Measurements from ENCODE around the gene EMP1. TPM values are rescaled to one million over a fixed set of nuclear protein-coding genes. Genes with fewer than 3 reads are reported as not detected.

EMP1 gene
- total and polyA plus RNA-seq, 2 of the 8 experiments (the other 6 are each of a cell fraction or from before 2014, with no cell fraction given) = 0.17 to 0.65 TPM

DNA sequence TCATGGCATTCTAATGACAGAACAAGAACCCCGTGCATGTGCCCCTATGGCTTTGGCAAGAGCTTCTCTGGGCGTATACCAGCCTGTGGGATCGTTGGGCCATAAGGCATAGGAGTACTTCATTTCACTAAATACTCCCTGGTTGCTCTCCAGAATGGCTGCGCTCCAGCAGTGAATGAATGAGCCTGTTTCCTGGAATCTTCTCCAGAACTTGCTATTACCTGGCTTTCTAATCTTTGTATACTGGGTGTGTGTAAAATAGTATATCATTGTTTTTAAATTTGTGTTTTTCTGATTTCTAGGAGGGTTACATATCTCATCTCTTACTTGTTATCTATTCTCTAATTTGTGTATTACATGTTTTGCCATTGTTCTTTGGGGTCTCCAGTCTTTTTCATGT, 28.6 kb upstream of the EMP1 start:
- H3K9ac ChIP-seq (replicated peaks in 1 of 4; ENCODE audit: extremely low read depth in 1 of 4, low read depth in 3 of 4, low read length in 3 of 4) = no peak overlapping the region
- H3K4me2 ChIP-seq (ENCODE audit: insufficient read depth in 1 of 2, low read depth in 2 of 2, low read length in 2 of 2) = no peak overlapping the region
- H2BK15ac ChIP-seq (ENCODE audit: low read length) = no peak overlapping the region
- no peak overlapping the region for H4K8ac ChIP-seq (ENCODE audit: extremely low read depth, insufficient read depth, low read length)
- no peak overlapping the region for H4K5ac ChIP-seq (ENCODE audit: insufficient read length, low read depth, low read length)
- 89% methylated on average over 4 of the region's 4 CpGs; no CpG with 5 or more reads in 1 of the 2 experiments for WGBS, 2 experiments (ENCODE audit: extremely low coverage in 1 of 2, insufficient coverage in 1 of 2, insufficient read length in 1 of 2, insufficient replicate concordance in 2 of 2, low coverage in 1 of 2, low lambda C conversion rate in 2 of 2, missing lambda C conversion rate in 1 of 2)
- H3K36me3 ChIP-seq (ENCODE audit: control insufficient read depth in 2 of 4, insufficient read depth in 4 of 4, low read length in 3 of 4) = peaks cover 0 to 4% (median 0%) of the 10 kb centered on the region in 4 experiments; a peak in 1 of 8 replicates
- ChIA-PET POLR2A (ENCODE audit: partially characterized antibody) (no interaction called here), CTCF (ENCODE audit: partially characterized antibody) (interaction anchor here (1.0 kb wide), 1 partner anchor 10 kb away, joined by 4 read pairs; no protein-coding TSS in a partner anchor)
- no peak overlapping the region for H3K27ac ChIP-seq (ENCODE audit: low read depth, low read length)
- no peak overlapping the region for H3K4ac ChIP-seq (replicated peaks; ENCODE audit: insufficient read length, low read depth, low read length)
- no peak overlapping the region for H2BK5ac ChIP-seq (ENCODE audit: low read depth, low read length)
- H4K91ac ChIP-seq (replicated peaks; ENCODE audit: insufficient read length, low read length) = no peak overlapping the region
- H3K23me2 ChIP-seq (ENCODE audit: low read depth, low read length) = no peaks in the 10 kb centered on the region
- no peak overlapping the region for H3K18ac ChIP-seq (ENCODE audit: extremely low read depth, low read length)
- H3K27me3 ChIP-seq (replicated peaks in 1 of 4; ENCODE audit: control insufficient read depth in 3 of 4, extremely low read depth in 1 of 4, insufficient read depth in 3 of 4, low read length in 3 of 4) = no peaks in the 10 kb centered on the region
- no peaks in the 10 kb centered on the region for H3K79me1 ChIP-seq (ENCODE audit: low read depth, low read length)
- no peak overlapping the region for H3K56ac ChIP-seq (replicated peaks; ENCODE audit: insufficient read length, low read depth, low read length)
- no peak overlapping the region for H2BK12ac ChIP-seq (ENCODE audit: low read depth, low read length)
- DNase-seq (ENCODE audit: low read depth in 1 of 2, low spot score in 2 of 2) = no peak
- no peak overlapping the region for H2BK20ac ChIP-seq (ENCODE audit: low read length)
- H2AFZ ChIP-seq (ENCODE audit: low read length) = no peak overlapping the region
- H3K14ac ChIP-seq (ENCODE audit: insufficient read length) = no peak overlapping the region
- H3K4me1 ChIP-seq (replicated peaks in 1 of 4; ENCODE audit: control insufficient read depth in 3 of 4, insufficient read depth in 4 of 4, low read length in 3 of 4) = peaks cover 4 to 13% (median 10%) of the 10 kb centered on the region in 4 experiments
- FAIRE-seq = no peak
- H3K23ac ChIP-seq (ENCODE audit: insufficient read length) = no peak overlapping the region
- H3K9me3 ChIP-seq (ENCODE audit: insufficient read depth in 2 of 2, low read depth in 1 of 2, low read length in 1 of 2) = no peaks in the 10 kb centered on the region
- H3K4me3 ChIP-seq (ENCODE audit: extremely low read depth in 1 of 4, insufficient read depth in 2 of 4, low read depth in 3 of 4, low read length in 4 of 4) = no peak overlapping the region
- no peak overlapping the region for H2BK120ac ChIP-seq (replicated peaks; ENCODE audit: low read depth, low read length)
- no peak overlapping the region for H2AK5ac ChIP-seq (ENCODE audit: low read depth, low read length)
- H3K79me2 ChIP-seq (ENCODE audit: control insufficient read depth in 1 of 2, insufficient read depth in 2 of 2, low read length in 2 of 2) = no peaks in the 10 kb centered on the region
- no peaks in the 10 kb centered on the region for H4K20me1 ChIP-seq (replicated peaks in 1 of 2; ENCODE audit: control insufficient read depth in 1 of 2, insufficient read depth in 2 of 2, low read length in 2 of 2)
- TF ChIP-seq SIRT6 (IDR thresholded peaks at IDR 0.05; ENCODE audit: low read length) = no peak
- TF ChIP-seq YY1 (IDR thresholded peaks at IDR 0.05; ENCODE audit: low read depth, low read length) = no peak

Data from H1 (cell line).